Effector memory CD4-positive, alpha-beta T cell (primary cell): ENCODE measurements around the gene SERPIND1.

Source experiments
- DNase-seq, 3 donors: peaks; one replicate each; pipeline ENCODE4 v3.0.0-alpha.2; 2020
- H3K27ac ChIP-seq: 2 replicates; pipeline ENCODE4 v1.7.0; 2013; ENCODE audit warnings: mild to moderate bottlenecking, low read length, moderate library complexity; ENCODE audit not compliant: insufficient read depth, poor library complexity, severe bottlenecking
- H3K27me3 ChIP-seq: replicated peaks from 2 replicates; pipeline ENCODE4 v1.7.0; 2013; ENCODE audit warnings: mild to moderate bottlenecking, low read length; ENCODE audit not compliant: insufficient read depth, control insufficient read depth, poor library complexity, severe bottlenecking
- H3K36me3 ChIP-seq: 2 replicates; pipeline ENCODE4 v1.7.0; 2013; ENCODE audit warnings: mild to moderate bottlenecking, low read length, moderate library complexity; ENCODE audit not compliant: control insufficient read depth, insufficient read depth
- H3K4me1 ChIP-seq: 2 replicates; pipeline ENCODE4 v1.7.0; 2013; ENCODE audit warnings: low read length, mild to moderate bottlenecking; ENCODE audit not compliant: control insufficient read depth, insufficient read depth, poor library complexity, severe bottlenecking
- H3K4me3 ChIP-seq: 2 replicates; pipeline ENCODE4 v1.7.0; 2013; ENCODE audit warnings: low read length, low read depth, mild to moderate bottlenecking; ENCODE audit not compliant: insufficient read depth, poor library complexity, severe bottlenecking
- H3K9me3 ChIP-seq: 2 replicates; pipeline ENCODE4 v1.7.0; 2013; ENCODE audit warnings: mild to moderate bottlenecking, low read length, moderate library complexity; ENCODE audit not compliant: control insufficient read depth

Gene SERPIND1

DNA sequence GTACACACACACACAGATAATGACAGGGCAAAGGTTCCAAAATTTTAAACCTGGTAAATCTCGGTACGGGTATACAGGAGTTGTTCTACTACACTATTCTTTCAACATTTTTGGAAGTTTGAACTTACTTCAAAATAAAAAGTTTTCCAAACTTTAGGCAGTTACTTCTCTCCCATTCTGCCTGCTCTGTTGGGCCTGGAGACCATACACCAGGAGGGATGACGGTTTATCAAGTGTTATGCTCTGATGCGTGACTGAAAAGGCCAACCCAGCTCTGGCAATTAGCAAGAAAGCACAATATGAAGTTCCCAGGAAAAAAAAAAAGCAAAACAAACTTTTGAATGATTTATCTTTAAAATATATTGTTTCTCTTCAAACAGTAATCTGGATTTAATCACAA lies 969 bp downstream of the SERPIND1 start:
- no peaks in the 10 kb centered on the region for H3K4me1 ChIP-seq
- peaks cover 16% of the 10 kb centered on the region for H3K36me3 ChIP-seq
- no peak overlapping the region for H3K27ac ChIP-seq
- no peak overlapping the region for H3K4me3 ChIP-seq
- H3K9me3 ChIP-seq, result no peaks in the 10 kb centered on the region
- H3K27me3 ChIP-seq, result no peaks in the 10 kb centered on the region
- no peak for DNase-seq

- no peaks in the 10 kb centered on the region for H3K27me3 ChIP-seq
- peaks cover 16% of the 10 kb centered on the region for H3K36me3 ChIP-seq
- H3K4me1 ChIP-seq, result no peaks in the 10 kb centered on the region
- no peak overlapping the region for H3K27ac ChIP-seq
- no peaks in the 10 kb centered on the region for H3K9me3 ChIP-seq
- no peak for DNase-seq
- H3K4me3 ChIP-seq, result no peak overlapping the region
Measured at GRCh38 chr22:20775342-20775895, 1.5 kb downstream of the SERPIND1 start.

GRCh38 chr22:20776624-20777405 lies 2.9 kb downstream of the SERPIND1 start:
- H3K27ac ChIP-seq, result no peak overlapping the region
- H3K27me3 ChIP-seq, result no peaks in the 10 kb centered on the region
- no peak for DNase-seq
- no peak overlapping the region for H3K4me3 ChIP-seq
- H3K9me3 ChIP-seq, result no peaks in the 10 kb centered on the region
- H3K4me1 ChIP-seq, result no peaks in the 10 kb centered on the region
- H3K36me3 ChIP-seq, result peaks cover 18% of the 10 kb centered on the region

- Histone ChIP-seq H3K27me3 (no peaks in the 10 kb centered on the region), H3K4me1 (no peaks in the 10 kb centered on the region), H3K27ac (no peak overlapping the region), H3K36me3 (peaks cover 20% of the 10 kb centered on the region), H3K9me3 (no peaks in the 10 kb centered on the region), H3K4me3 (no peak overlapping the region)
- no peak for DNase-seq
Measured at GRCh38 chr22:20777420-20778177, 3.7 kb downstream of the SERPIND1 start.

GRCh38 chr22:20779014-20779817 lies 5.3 kb downstream of the SERPIND1 start:
- Histone ChIP-seq H3K9me3 (no peaks in the 10 kb centered on the region), H3K27me3 (no peaks in the 10 kb centered on the region), H3K36me3 (peaks cover 20% of the 10 kb centered on the region), H3K27ac (no peak overlapping the region), H3K4me3 (no peak overlapping the region), H3K4me1 (no peaks in the 10 kb centered on the region)
- DNase-seq, result no peak

DNA sequence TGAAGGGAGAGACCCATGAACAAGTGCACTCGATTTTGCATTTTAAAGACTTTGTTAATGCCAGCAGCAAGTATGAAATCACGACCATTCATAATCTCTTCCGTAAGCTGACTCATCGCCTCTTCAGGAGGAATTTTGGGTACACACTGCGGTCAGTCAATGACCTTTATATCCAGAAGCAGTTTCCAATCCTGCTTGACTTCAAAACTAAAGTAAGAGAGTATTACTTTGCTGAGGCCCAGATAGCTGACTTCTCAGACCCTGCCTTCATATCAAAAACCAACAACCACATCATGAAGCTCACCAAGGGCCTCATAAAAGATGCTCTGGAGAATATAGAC lies 5.9 kb downstream of the SERPIND1 start:
- Histone ChIP-seq H3K36me3 (peaks cover 20% of the 10 kb centered on the region), H3K4me1 (no peaks in the 10 kb centered on the region), H3K27ac (no peak overlapping the region), H3K4me3 (no peak overlapping the region), H3K9me3 (no peaks in the 10 kb centered on the region), H3K27me3 (no peaks in the 10 kb centered on the region)
- DNase-seq, result no peak

- no peaks in the 10 kb centered on the region for H3K4me1 ChIP-seq
- H3K4me3 ChIP-seq, result no peak overlapping the region
- peaks cover 20% of the 10 kb centered on the region for H3K36me3 ChIP-seq
- H3K27me3 ChIP-seq, result no peaks in the 10 kb centered on the region
- H3K27ac ChIP-seq, result no peak overlapping the region
- H3K9me3 ChIP-seq, result no peaks in the 10 kb centered on the region
- DNase-seq, result no peak
Measured at GRCh38 chr22:20781272-20781990, 7.5 kb downstream of the SERPIND1 start.

- no peak overlapping the region for H3K27ac ChIP-seq
- H3K9me3 ChIP-seq, result no peaks in the 10 kb centered on the region
- H3K36me3 ChIP-seq, result peaks cover 27% of the 10 kb centered on the region
- no peak overlapping the region for H3K4me3 ChIP-seq
- no peaks in the 10 kb centered on the region for H3K27me3 ChIP-seq
- no peak for DNase-seq
- H3K4me1 ChIP-seq, result no peaks in the 10 kb centered on the region
Measured at GRCh38 chr22:20782083-20782482, 8.2 kb downstream of the SERPIND1 start.

- H3K4me1 ChIP-seq, result no peaks in the 10 kb centered on the region
- no peaks in the 10 kb centered on the region for H3K27me3 ChIP-seq
Measured at GRCh38 chr22:20782596-20783299, 8.8 kb downstream of the SERPIND1 start.

More at GRCh38 chr22:20782596-20783299, 8.8 kb downstream of the SERPIND1 start:
- H3K27ac ChIP-seq, result no peak overlapping the region
- no peaks in the 10 kb centered on the region for H3K9me3 ChIP-seq
- no peak for DNase-seq
- peaks cover 34% of the 10 kb centered on the region for H3K36me3 ChIP-seq
- H3K4me3 ChIP-seq, result no peak overlapping the region
